Progenitor cell of endocrine pancreas (in vitro differentiated cells): ENCODE measurements around the gene TMEM245. TPM values are rescaled to one million over a fixed set of nuclear protein-coding genes. Genes with fewer than 3 reads are reported as not detected.

Source experiments
- DNase-seq: peaks from one replicate; pipeline ENCODE4 v3.0.0; 2021; ENCODE audit warnings: low spot score; ENCODE audit not compliant: unreplicated experiment
- H3K27ac Mint-ChIP-seq: 2 replicates; pipeline ENCODE4 v1.8.0; 2021; ENCODE audit warnings: mild to moderate bottlenecking, moderate library complexity, mixed read lengths
- H3K27me3 Mint-ChIP-seq: 2 replicates; pipeline ENCODE4 v1.8.0; 2021; ENCODE audit warnings: mixed read lengths
- H3K36me3 Mint-ChIP-seq: 2 replicates; pipeline ENCODE4 v1.8.0; 2022; ENCODE audit warnings: mixed read lengths; ENCODE audit not compliant: insufficient read depth
- H3K4me1 Mint-ChIP-seq: 2 replicates; pipeline ENCODE4 v1.8.0; 2021; ENCODE audit warnings: low read depth, mixed read lengths
- H3K4me3 Mint-ChIP-seq: 2 replicates; pipeline ENCODE4 v1.8.0; 2021; ENCODE audit warnings: low read depth, mild to moderate bottlenecking, moderate library complexity, mixed read lengths
- H3K9me3 Mint-ChIP-seq: 2 replicates; pipeline ENCODE4 v1.8.0; 2021; ENCODE audit warnings: low read depth, mixed read lengths
- CTCF ChIP-seq: fragments of 200-600 bp; sonication (generic); IDR thresholded peaks from one replicate; pipeline ENCODE4 v1.5.0; 2021; ENCODE audit warnings: antibody characterized with exemption, mild to moderate bottlenecking; ENCODE audit not compliant: unreplicated experiment
- total RNA-seq: library from RNA; stranded (reverse); gene quantifications from 2 replicates; pipeline ENCODE4 v1.2.1, GENCODE V29; 2021

TMEM245 gene
- total RNA-seq, 1 donor from 2014 or later, result 57.2 TPM

GRCh38 chr9:109012876-109013678 lies 106.7 kb downstream of the TMEM245 start, which contains the start of gene CTNNAL1:
TSS of gene CTNNAL1 (minus strand) at chr9:109013499. CDS start at chr9:109013442, 57 bp downstream.
- peak within 1 kb of the TSS; percentile 97 for H3K27ac Mint-ChIP-seq
- peaks cover 24% of the 10 kb centered on the region for H3K4me1 Mint-ChIP-seq
- H3K27me3 Mint-ChIP-seq, result no peaks in the 10 kb centered on the region
- no peaks in the 10 kb centered on the region for H3K9me3 Mint-ChIP-seq
- no peak for TF ChIP-seq CTCF
- peak within 1 kb of the TSS; percentile 96 for H3K4me3 Mint-ChIP-seq
- H3K36me3 Mint-ChIP-seq, result peaks cover 4% of the 10 kb centered on the region
- peak; percentile 89 for DNase-seq

GRCh38 chr9:109012009-109012875 lies 107.5 kb downstream of the TMEM245 start:
- Mint-ChIP-seq H3K4me3 (peak overlapping the region; percentile 96), H3K27ac (peak overlapping the region; percentile 97), H3K4me1 (peaks cover 24% of the 10 kb centered on the region), H3K9me3 (no peaks in the 10 kb centered on the region), H3K36me3 (peaks cover 4% of the 10 kb centered on the region), H3K27me3 (no peaks in the 10 kb centered on the region)
- DNase-seq, result no peak
- no peak for TF ChIP-seq CTCF

- TF ChIP-seq CTCF, result no peak
- Mint-ChIP-seq H3K36me3 (peaks cover 6% of the 10 kb centered on the region), H3K4me1 (peaks cover 24% of the 10 kb centered on the region), H3K9me3 (no peaks in the 10 kb centered on the region), H3K27ac (no peak overlapping the region), H3K27me3 (no peaks in the 10 kb centered on the region), H3K4me3 (peak overlapping the region; percentile 96)
- DNase-seq, result no peak
These were observed 108.5 kb downstream of the TMEM245 start for GRCh38 chr9:109011231-109011671.

- no peak for DNase-seq
- peak overlapping the region; percentile 24 for H3K4me3 Mint-ChIP-seq
- H3K36me3 Mint-ChIP-seq, result peaks cover 6% of the 10 kb centered on the region
- no peaks in the 10 kb centered on the region for H3K27me3 Mint-ChIP-seq
- peaks cover 24% of the 10 kb centered on the region for H3K4me1 Mint-ChIP-seq
- peak overlapping the region; percentile 24 for H3K27ac Mint-ChIP-seq
- TF ChIP-seq CTCF, result no peak
- H3K9me3 Mint-ChIP-seq, result no peaks in the 10 kb centered on the region
These were observed 109.0 kb downstream of the TMEM245 start for GRCh38 chr9:109010746-109011145.

- Mint-ChIP-seq H3K4me3 (no peak overlapping the region), H3K4me1 (peaks cover under 1% of the 10 kb centered on the region), H3K27ac (no peak overlapping the region), H3K36me3 (peaks cover 28% of the 10 kb centered on the region), H3K27me3 (no peaks in the 10 kb centered on the region), H3K9me3 (peaks cover 17% of the 10 kb centered on the region)
- no peak for TF ChIP-seq CTCF
- DNase-seq, result no peak
These were observed 114.1 kb downstream of the TMEM245 start for GRCh38 chr9:109005678-109006077.
